Measurements from ENCODE around the gene SORCS2.

The SORCS2 gene

GRCh38 chr4:7153711-7154110, 38.6 kb upstream of the SORCS2 start:
- no peak for TF ChIP-seq POLR2A (IDR thresholded peaks at IDR 0.05; ENCODE audit: extremely low read depth, insufficient read length)
- TF ChIP-seq MYC (IDR thresholded peaks at IDR 0.05; ENCODE audit: low read depth, low read length): no peak
- TF ChIP-seq CTCF (IDR thresholded peaks at IDR 0.05; ENCODE audit: low read depth, low read length): no peak
- TF ChIP-seq, protein P1, sequence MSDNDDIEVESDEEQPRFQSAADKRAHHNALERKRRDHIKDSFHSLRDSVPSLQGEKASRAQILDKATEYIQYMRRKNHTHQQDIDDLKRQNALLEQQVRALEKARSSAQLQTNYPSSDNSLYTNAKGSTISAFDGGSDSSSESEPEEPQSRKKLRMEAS (IDR thresholded peaks at IDR 0.05; ENCODE audit: low read depth, low read length): no peak
- no peak overlapping the region for H3K4me3 ChIP-seq (ENCODE audit: low read depth, low read length)
- no peak for DNase-seq (ENCODE audit: low read depth)

DNA sequence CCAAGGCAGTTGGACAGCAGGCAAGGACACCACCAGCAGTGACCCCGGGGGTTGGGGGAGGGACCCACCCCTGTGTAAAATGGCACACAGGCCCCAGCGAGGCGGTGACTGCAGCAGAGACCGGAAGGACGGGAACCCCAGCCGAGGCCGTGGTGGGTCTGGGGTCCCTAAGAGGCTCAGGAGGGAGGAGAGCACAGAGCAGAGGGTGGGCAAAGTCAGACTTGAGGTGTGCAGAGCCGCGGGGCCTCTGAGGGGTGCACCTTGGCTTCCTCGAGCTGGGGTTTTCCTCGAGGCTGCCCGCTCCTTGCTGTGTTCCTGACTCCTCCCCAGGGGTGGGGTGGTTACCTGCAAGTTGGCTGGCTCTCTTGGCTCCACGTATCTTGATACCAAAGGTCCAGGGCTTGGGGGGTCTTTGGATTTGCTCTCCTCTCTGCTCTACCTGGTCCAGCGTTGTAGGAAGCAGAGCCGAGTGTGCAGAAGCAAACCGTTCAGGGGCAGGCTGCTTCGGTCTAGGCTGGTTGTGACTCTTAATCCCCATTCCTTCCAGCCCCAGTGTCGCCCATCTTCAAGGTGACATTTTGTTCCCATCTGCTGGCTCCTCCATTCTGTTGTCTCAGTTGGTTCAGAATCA, 37.9 kb upstream of the SORCS2 start:
- TF ChIP-seq, protein P1 (IDR thresholded peaks at IDR 0.05; ENCODE audit: low read depth, low read length): no peak
- TF ChIP-seq MYC (IDR thresholded peaks at IDR 0.05; ENCODE audit: low read depth, low read length) (no peak), CTCF (IDR thresholded peaks at IDR 0.05; ENCODE audit: low read depth, low read length) (no peak), POLR2A (IDR thresholded peaks at IDR 0.05; ENCODE audit: extremely low read depth, insufficient read length) (no peak)
- no peak for DNase-seq (ENCODE audit: low read depth)
- H3K4me3 ChIP-seq (ENCODE audit: low read depth, low read length): no peak overlapping the region

GRCh38 chr4:7155590-7156071, 36.7 kb upstream of the SORCS2 start:
- TF ChIP-seq, protein P1 (IDR thresholded peaks at IDR 0.05; ENCODE audit: low read depth, low read length): no peak
- TF ChIP-seq POLR2A (IDR thresholded peaks at IDR 0.05; ENCODE audit: extremely low read depth, insufficient read length) (no peak), CTCF (IDR thresholded peaks at IDR 0.05; ENCODE audit: low read depth, low read length) (no peak), MYC (IDR thresholded peaks at IDR 0.05; ENCODE audit: low read depth, low read length) (no peak)
- DNase-seq (ENCODE audit: low read depth): no peak
- no peak overlapping the region for H3K4me3 ChIP-seq (ENCODE audit: low read depth, low read length)

GRCh38 chr4:7156328-7156727, 36.0 kb upstream of the SORCS2 start:
- TF ChIP-seq, protein P1 (IDR thresholded peaks at IDR 0.05; ENCODE audit: low read depth, low read length): no peak
- TF ChIP-seq MYC (IDR thresholded peaks at IDR 0.05; ENCODE audit: low read depth, low read length) (no peak), POLR2A (IDR thresholded peaks at IDR 0.05; ENCODE audit: extremely low read depth, insufficient read length) (no peak), CTCF (IDR thresholded peaks at IDR 0.05; ENCODE audit: low read depth, low read length) (no peak)
- DNase-seq (ENCODE audit: low read depth): no peak

GRCh38 chr4:7156761-7157488, 35.4 kb upstream of the SORCS2 start:
- TF ChIP-seq CTCF (IDR thresholded peaks at IDR 0.05; ENCODE audit: low read depth, low read length) (no peak), MYC (IDR thresholded peaks at IDR 0.05; ENCODE audit: low read depth, low read length) (no peak), POLR2A (IDR thresholded peaks at IDR 0.05; ENCODE audit: extremely low read depth, insufficient read length) (no peak)
- TF ChIP-seq, protein P1 (IDR thresholded peaks at IDR 0.05; ENCODE audit: low read depth, low read length): no peak
- no peak for DNase-seq (ENCODE audit: low read depth)
- no peak overlapping the region for H3K4me3 ChIP-seq (ENCODE audit: low read depth, low read length)

More at GRCh38 chr4:7156328-7156727, 36.0 kb upstream of the SORCS2 start:
- no peak overlapping the region for H3K4me3 ChIP-seq (ENCODE audit: low read depth, low read length)
